SW480 (cell line): ENCODE measurements around the gene SGPL1.
A peak's percentile ranks its signal among the peaks of the same experiment; 100 is the strongest.

ENCODE experiments used
- DNase-seq: peaks from one replicate; pipeline ENCODE4 v3.0.0-alpha.2; 2016; ENCODE audit warnings: low spot score

SGPL1 gene

DNA sequence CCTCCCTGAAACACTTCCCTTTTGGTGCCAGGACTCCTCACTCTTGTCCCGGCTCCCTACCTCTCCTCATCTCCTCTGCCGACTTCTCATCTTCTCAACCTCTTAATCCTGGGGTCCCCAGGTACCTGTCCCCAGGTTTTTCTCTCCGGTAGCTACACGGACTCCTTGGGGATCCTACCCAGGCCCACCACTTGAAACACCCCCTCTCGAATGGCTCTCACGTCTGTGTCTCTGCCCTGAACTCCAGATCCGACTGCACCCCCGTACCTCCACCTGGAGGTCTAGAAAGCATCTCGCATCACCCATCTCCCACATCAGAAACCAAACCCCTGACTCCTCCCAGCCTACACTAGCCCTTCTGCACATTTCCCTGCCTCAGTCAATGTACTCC, 35.4 kb upstream of the SGPL1 start:
- DNase-seq = no peak

DNA sequence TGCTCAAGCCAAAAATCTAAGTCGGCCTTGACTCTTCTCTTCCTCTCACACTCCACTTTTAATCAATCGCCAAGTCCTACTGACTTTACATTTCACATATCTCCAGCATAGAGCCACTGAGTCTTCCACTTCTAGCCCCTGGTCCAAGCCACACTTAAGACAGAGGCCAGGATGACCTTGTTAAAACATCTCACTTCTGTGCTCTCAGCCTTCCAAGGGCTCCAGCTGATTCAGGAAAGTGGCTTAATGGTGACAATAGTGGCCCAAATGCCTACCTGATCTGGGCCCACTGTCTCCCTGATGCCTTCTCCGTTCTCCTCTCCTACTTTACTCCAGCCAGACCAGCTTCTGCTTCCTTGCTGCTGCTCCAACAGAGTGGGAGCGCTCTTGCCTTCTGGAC, 35.0 kb upstream of the SGPL1 start:
- no peak for DNase-seq

- DNase-seq = no peak
Observed at GRCh38 chr10:70781461-70782051, 34.2 kb upstream of the SGPL1 start.

DNA sequence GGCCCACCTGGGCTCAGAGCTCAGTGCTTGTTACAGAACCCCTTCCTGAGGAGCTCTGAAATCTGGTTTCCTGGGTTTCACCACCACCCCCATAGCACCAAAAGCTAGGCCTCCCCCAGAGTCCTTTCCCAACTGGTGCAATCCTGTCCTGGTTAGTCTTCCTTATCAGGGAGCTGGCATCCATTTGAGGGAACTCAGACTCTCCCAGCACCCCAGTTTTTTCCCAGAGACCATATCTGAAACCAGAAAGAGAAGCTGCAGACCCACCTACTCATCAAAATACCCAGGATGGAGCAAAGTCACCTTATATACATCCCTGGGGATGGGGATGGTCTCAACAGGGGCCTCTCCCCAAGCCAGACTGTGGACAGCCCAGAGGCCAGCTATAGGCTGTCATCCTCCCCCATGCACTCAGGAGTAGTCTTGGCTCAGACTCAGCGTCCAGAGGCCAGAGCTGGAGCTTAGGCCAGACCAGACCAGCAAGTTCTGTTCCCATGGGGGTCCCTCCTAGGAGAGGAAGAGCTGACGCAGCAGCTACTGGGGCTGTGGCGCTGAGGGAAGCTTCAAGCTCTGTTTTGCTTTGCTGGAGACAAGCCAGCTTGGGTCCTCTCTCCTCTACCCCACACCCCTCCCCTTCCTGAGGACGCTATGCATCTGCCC, 33.5 kb upstream of the SGPL1 start:
- no peak for DNase-seq

DNA sequence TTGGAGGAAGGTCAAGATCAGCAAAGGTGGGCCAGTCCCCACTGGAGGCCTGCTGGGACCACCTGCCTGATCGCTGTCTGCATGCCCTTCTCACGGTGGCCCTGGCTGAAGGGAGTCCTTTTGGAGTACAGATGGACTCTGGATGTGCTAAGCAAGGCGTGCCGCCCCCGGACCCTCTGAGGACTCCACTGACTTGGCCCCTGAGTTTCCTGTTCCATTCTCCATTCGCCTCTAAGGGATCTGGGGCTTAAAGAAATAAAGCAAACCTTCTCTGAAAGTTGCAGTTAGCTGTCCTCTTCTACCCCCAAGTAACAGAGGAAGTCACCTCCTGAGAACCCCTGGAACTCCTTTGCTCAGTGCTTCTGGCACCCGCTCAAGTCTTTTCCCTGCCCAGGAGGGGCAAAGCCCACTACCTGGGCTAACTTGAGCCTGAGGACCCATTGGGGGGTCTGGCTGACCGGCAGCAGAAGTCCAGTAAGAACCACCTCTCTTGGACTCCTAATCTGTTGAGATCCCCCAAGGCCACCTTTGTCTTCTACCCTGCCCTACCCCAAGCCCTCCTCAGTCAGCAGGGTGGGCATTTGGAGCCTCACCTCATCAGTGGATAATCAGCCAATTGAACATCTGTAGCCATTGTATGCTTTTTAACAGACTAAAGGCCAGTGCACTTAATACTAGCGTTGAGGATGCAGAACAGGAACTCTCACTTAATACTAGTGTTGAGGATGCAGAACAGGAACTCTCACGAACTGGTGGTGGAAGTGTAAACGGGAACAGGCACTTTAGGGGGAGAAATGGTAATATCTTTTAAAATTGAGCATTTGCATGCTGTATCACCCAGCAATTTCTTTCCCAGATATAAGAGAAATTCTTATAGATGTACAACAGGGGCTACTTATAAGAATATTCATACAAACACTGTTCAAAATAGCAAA, 32.7 kb upstream of the SGPL1 start:
- DNase-seq = no peak

- no peak for DNase-seq
Observed at GRCh38 chr10:70784016-70784415, 31.7 kb upstream of the SGPL1 start.

GRCh38 chr10:70784471-70784870, 31.3 kb upstream of the SGPL1 start:
- DNase-seq = no peak

GRCh38 chr10:70785190-70785589, 30.6 kb upstream of the SGPL1 start, which contains the start of gene TBATA:
Gene TBATA (minus strand): TSS chr10:70785377. CDS start chr10:70783379, 1,998 bp downstream.
- peak; percentile 19 for DNase-seq

DNA sequence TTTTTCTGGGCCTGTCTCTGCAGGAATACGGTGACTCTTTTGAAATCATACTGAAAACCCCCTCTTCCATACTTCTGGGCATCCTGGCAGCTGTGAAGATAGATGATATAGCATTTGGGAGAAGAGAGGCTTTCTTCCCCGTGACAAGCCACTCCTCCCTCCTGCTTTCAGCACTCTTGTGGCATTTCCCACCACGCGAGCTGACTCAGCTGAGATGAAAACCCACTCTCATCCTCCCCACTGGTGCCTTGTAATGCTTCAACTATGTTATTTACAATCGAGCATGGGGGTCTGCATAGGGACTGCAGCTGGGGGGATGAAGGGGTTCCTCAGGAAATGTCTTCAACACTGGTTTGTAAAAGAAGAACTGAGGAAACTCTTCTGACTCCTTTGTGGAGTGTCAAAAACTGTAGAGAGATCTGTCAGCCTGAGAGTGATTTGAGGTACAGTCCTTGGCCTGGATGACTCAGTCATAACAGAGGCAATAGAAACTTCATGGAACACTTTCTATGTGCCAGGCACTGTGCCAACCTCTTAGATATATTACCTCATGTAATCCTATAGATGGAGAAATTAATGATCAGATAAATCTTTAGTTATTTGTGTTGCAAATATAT, 28.8 kb upstream of the SGPL1 start:
- no peak for DNase-seq

DNA sequence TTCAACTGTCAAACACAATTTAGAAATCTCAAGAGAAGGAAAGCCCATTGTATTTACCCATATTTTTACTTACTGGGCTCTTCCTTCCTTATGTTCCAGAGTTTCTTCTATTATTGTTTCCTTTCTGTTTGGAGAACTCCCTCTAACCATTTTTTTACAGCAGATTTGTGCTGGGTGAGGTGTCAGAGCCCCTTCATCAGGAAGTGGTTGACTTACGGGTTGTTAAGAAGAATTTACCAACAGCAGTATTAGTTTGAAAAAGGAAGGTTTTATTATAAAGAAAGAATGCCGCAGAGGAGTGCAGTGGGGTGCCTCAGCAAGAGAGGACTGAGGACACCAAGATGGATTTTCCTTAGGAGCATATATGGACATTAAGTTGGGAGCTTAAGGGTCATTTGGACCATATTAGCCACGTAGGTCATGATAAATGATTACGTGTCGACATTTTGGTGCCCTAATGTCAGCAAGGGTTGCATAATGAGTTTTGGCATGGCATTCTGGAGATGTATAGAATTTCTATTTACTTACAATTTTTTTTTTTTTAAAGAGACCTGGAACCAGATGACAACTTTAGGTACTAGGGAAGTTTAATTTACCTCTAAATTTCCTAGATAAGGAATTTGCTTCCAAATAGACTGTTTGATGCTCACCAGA, 24.2 kb upstream of the SGPL1 start:
- DNase-seq = no peak

GRCh38 chr10:70795613-70796012, 20.1 kb upstream of the SGPL1 start:
- no peak for DNase-seq

GRCh38 chr10:70797840-70798239, 17.9 kb upstream of the SGPL1 start:
- no peak for DNase-seq

- no peak for DNase-seq
Observed at GRCh38 chr10:70799124-70799523, 16.6 kb upstream of the SGPL1 start.

DNA sequence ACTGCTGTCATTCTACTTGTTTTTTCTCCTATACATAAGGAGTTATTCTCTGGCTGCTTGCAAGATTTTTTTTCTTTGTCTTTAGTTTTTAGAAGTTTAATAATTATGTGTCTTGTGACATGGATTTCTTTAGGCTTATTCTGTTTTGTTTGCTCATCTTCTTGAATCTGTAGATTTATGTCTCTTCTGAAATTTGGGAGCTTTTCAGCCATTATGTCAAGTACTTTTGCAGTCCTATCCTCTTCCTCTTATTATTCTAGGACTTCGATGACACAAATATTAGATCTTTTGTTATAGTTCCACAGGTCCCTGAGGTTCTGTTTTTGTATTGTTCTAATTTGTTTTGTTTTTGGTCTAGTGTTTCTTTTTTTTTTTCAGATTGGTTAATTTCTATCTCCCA, 13.9 kb upstream of the SGPL1 start:
- DNase-seq = no peak

- no peak for DNase-seq
Observed at GRCh38 chr10:70803775-70804420, 11.8 kb upstream of the SGPL1 start.

GRCh38 chr10:70804421-70804808, 11.3 kb upstream of the SGPL1 start:
- DNase-seq = no peak

- no peak for DNase-seq
Observed at GRCh38 chr10:70805619-70806215, 10.0 kb upstream of the SGPL1 start.

- DNase-seq = no peak
Observed at GRCh38 chr10:70806841-70807240, 8.9 kb upstream of the SGPL1 start.

DNA sequence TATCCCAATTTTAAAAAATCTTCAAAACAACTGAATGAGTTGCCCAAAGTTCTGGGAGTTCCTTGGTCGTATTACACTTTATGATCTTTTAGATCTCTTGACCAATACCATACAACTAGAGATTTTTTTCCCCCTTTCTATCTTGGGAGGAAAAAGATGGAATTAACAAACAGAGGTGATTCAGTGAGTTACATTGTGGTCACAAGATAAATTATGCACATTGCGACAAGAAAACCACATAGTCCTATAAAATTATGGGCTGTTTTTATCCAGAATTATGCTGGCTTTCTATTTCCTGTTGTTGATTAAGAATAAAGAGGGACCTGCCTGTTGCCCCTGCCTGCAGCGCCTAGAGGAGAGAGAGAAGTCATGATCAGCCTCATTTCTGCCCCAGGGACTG, 8.2 kb upstream of the SGPL1 start:
- no peak for DNase-seq

DNA sequence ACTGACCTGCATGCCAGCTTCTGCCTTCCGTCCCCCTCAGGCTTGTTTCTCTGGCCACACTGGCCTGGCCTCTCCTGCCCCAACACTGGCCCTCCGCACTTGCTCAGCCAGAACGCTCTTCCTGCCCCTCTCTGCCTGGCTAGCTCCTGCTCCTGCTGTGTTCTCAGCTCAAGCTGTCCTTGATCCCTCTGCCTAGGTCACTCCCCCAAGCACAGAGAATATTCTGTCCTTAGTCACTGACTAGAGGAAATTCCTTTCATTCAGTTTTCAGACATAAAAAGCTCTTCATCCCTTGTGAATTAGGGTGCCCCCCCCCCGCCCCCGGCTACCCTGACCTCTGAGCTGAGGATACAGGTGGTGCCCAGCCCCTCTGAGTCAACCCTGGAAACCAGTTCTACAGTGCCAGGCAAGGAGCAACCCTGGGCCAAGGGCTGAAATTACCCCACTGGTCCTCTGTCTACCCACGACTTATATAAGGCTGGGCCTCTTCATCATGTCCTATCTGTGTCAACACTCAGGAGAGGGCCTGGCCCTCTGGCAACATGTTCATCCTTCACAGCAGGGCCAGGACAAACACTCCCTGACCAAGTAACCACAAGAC, 6.6 kb upstream of the SGPL1 start:
- DNase-seq = no peak

GRCh38 chr10:70809726-70810125, 6.0 kb upstream of the SGPL1 start:
- no peak for DNase-seq
